Activated B cell treated with CpG ODN at 0.5 μM for 24 hours (primary cell): ENCODE measurements around the gene CCDC38. TPM values are rescaled to one million over a fixed set of nuclear protein-coding genes. Genes with fewer than 3 reads are reported as not detected.

Source experiments
- ATAC-seq: fragments of 200-7000 bp; cut with Tn5 transposase; one replicate; pipeline ENCODE4 v1.10.0; 2021; ENCODE audit warnings: low read depth, mild to moderate bottlenecking, moderate library complexity
- CTCF ChIA-PET: fragments of 350-600 bp; sonication (Branson Sonifier 250); formaldehyde crosslinking; loops from one replicate; lab custom pipeline; 2021; ENCODE audit warnings: antibody characterized with exemption; lab: Charles Lee
- POLR2A ChIA-PET: fragments of 350-600 bp; sonication (Branson Sonifier 250); formaldehyde crosslinking; loops from one replicate; lab custom pipeline; 2021; ENCODE audit warnings: antibody characterized with exemption; lab: Charles Lee
- DNase-seq: peaks from one replicate; pipeline ENCODE4 v3.0.0; 2022
- H3K27ac Mint-ChIP-seq: one replicate; pipeline ENCODE4 v1.8.0; 2020; ENCODE audit warnings: mixed read lengths
- H3K27me3 Mint-ChIP-seq: one replicate; pipeline ENCODE4 v1.8.0; 2021; ENCODE audit warnings: mixed read lengths
- H3K36me3 Mint-ChIP-seq: one replicate; pipeline ENCODE4 v1.8.0; 2021; ENCODE audit warnings: low read depth, mixed read lengths
- H3K4me1 Mint-ChIP-seq: one replicate; pipeline ENCODE4 v1.8.0; 2021; ENCODE audit warnings: mixed read lengths
- H3K4me3 Mint-ChIP-seq: one replicate; pipeline ENCODE4 v1.8.0; 2020; ENCODE audit warnings: mild to moderate bottlenecking, mixed read lengths
- H3K9me3 Mint-ChIP-seq: one replicate; pipeline ENCODE4 v1.8.0; 2020; ENCODE audit warnings: mixed read lengths
- intact Hi-C: fragments of 100-400 bp; cut with micrococcal nuclease; formaldehyde crosslinking; loops from one replicate; pipeline ENCODE4 v1.15.1; 2024
- total RNA-seq: library from RNA; stranded (reverse); gene quantifications from 2 replicates; pipeline ENCODE4 v1.2.3, GENCODE V29; 2022
- TF ChIP-seq, protein P1 (sequence below): fragments of 200-600 bp; IDR thresholded peaks from one replicate; pipeline ENCODE4 v1.8.0; 2022; ENCODE audit warnings: antibody characterized with exemption, mild to moderate bottlenecking

Gene CCDC38
- total RNA-seq, 1 donor from 2014 or later, result 0.09 TPM

DNA sequence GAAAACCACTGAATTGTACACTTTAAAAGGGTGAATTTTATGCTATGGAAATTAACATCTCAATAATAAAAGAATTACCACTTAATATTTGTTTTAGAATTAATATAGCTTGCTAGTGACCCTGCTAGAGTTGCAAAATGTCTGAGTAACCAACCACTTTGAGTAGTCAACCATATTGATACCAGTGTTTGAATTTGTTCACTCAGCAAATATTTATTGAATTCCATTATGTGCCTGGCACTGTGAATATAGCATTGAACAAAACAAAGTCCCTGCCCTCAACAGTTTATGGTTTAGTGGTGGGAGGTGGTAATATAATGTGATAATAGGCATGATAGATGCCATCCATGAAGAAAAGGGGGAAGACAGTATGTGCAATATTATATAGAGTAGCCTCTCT, 79.1 kb downstream of the CCDC38 start:
- intact Hi-C loops, result no loop called here
- H3K9me3 Mint-ChIP-seq, result no peaks in the 10 kb centered on the region
- no peak overlapping the region for H3K4me3 Mint-ChIP-seq
- H3K27me3 Mint-ChIP-seq, result no peaks in the 10 kb centered on the region
- peaks cover 12% of the 10 kb centered on the region for H3K4me1 Mint-ChIP-seq
- peaks cover 61% of the 10 kb centered on the region for H3K36me3 Mint-ChIP-seq
- TF ChIP-seq, protein P1, sequence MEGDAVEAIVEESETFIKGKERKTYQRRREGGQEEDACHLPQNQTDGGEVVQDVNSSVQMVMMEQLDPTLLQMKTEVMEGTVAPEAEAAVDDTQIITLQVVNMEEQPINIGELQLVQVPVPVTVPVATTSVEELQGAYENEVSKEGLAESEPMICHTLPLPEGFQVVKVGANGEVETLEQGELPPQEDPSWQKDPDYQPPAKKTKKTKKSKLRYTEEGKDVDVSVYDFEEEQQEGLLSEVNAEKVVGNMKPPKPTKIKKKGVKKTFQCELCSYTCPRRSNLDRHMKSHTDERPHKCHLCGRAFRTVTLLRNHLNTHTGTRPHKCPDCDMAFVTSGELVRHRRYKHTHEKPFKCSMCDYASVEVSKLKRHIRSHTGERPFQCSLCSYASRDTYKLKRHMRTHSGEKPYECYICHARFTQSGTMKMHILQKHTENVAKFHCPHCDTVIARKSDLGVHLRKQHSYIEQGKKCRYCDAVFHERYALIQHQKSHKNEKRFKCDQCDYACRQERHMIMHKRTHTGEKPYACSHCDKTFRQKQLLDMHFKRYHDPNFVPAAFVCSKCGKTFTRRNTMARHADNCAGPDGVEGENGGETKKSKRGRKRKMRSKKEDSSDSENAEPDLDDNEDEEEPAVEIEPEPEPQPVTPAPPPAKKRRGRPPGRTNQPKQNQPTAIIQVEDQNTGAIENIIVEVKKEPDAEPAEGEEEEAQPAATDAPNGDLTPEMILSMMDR, result no peak
- ATAC-seq (no peak), DNase-seq (no peak)
- ChIA-PET CTCF (no interaction called here), POLR2A (no interaction called here)
- H3K27ac Mint-ChIP-seq, result no peak overlapping the region

DNA sequence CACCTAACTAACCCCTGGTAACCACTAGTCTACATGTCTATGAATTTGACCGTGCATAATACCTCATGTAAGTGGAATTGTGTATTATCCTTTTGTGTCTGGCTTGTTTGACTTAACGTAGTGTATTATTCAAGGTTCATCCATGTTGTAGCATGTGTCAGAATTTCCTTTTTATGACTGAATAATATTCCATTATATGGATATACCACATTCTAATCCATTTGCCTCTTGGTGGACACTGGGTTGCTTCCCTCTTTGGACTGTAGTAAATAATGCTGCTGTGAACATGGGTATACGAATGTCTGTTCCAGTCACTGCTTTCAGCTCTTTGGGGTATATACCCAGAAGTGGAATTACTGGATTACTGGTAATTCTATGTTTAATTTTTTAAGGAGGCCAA, 80.4 kb downstream of the CCDC38 start:
- ATAC-seq, result no peak
- intact Hi-C loops, result no loop called here
- Mint-ChIP-seq H3K27ac (no peak overlapping the region), H3K36me3 (peaks cover 51% of the 10 kb centered on the region), H3K4me3 (no peak overlapping the region), H3K9me3 (no peaks in the 10 kb centered on the region), H3K27me3 (peaks cover 2% of the 10 kb centered on the region), H3K4me1 (peaks cover 12% of the 10 kb centered on the region)
- TF ChIP-seq, protein P1, result no peak
- CTCF ChIA-PET, result no interaction called here
- DNase-seq, result no peak
- POLR2A ChIA-PET, result no interaction called here

GRCh38 chr12:95859947-95860850, 82.2 kb downstream of the CCDC38 start:
- H3K4me3 Mint-ChIP-seq, result peak overlapping the region; percentile 35
- H3K27me3 Mint-ChIP-seq, result peaks cover 2% of the 10 kb centered on the region
- ChIA-PET CTCF (interaction anchor here (0.7 kb wide), 1 partner anchor 656 kb away, joined by 5 read pairs; no protein-coding TSS in a partner anchor), POLR2A (interaction anchor here (1.6 kb wide), 1 partner anchor 10 kb away, joined by 11 read pairs; no protein-coding TSS in a partner anchor)
- ATAC-seq, result no peak
- intact Hi-C loops, result loop anchor here (1.0 to 10.0 kb wide), 7 partner anchors 175 to 1047 kb away; partner anchors contain the start of genes FGD6, LTA4H, NEDD1 and VEZT
- H3K36me3 Mint-ChIP-seq, result peaks cover 40% of the 10 kb centered on the region
- no peak overlapping the region for H3K27ac Mint-ChIP-seq
- DNase-seq, result no peak
- H3K4me1 Mint-ChIP-seq, result peaks cover 12% of the 10 kb centered on the region
- no peaks in the 10 kb centered on the region for H3K9me3 Mint-ChIP-seq
- TF ChIP-seq, protein P1, result no peak

- peaks cover 12% of the 10 kb centered on the region for H3K4me1 Mint-ChIP-seq
- H3K4me3 Mint-ChIP-seq, result no peak overlapping the region
- no peak overlapping the region for H3K27ac Mint-ChIP-seq
- DNase-seq (no peak), ATAC-seq (no peak)
- H3K9me3 Mint-ChIP-seq, result no peaks in the 10 kb centered on the region
- CTCF ChIA-PET, result interaction anchor here (0.7 kb wide), 1 partner anchor 657 kb away, joined by 5 read pairs; no protein-coding TSS in a partner anchor
- H3K36me3 Mint-ChIP-seq, result peaks cover 34% of the 10 kb centered on the region
- peaks cover 6% of the 10 kb centered on the region for H3K27me3 Mint-ChIP-seq
- intact Hi-C loops, result loop anchor here (1.0 to 10.0 kb wide), 7 partner anchors 176 to 1047 kb away; partner anchors contain the start of genes FGD6, LTA4H, NEDD1 and VEZT
- POLR2A ChIA-PET, result interaction anchor here (0.6 to 1.0 kb wide), 3 partner anchors 83 to 541 kb away, joined by 3 to 4 read pairs (median 4); partner anchors contain the start of genes AMDHD1, CCDC38 and CDK17
- TF ChIP-seq, protein P1, result no peak
These were observed 83.0 kb downstream of the CCDC38 start for GRCh38 chr12:95859344-95859816.
